CD14-positive monocyte (primary cell): ENCODE measurements around the gene KIF5C. TPM values are rescaled to one million over a fixed set of nuclear protein-coding genes. Genes with fewer than 3 reads are reported as not detected.
A peak's percentile ranks its signal among the peaks of the same experiment; 100 is the strongest.

Source experiments
- DNase-seq, 3 donors: peaks; one replicate each; pipeline ENCODE4 v3.0.0-alpha.2; 2011 to 2022
- H2AFZ ChIP-seq: 2 replicates; pipeline ENCODE4 v1.6.0; 2012; ENCODE audit warnings: mild to moderate bottlenecking, low read depth, low read length, inconsistent platforms; ENCODE audit not compliant: insufficient read depth, poor library complexity, severe bottlenecking
- H3K27ac ChIP-seq, 2 donors: 1 replicate in 1 of 2; 2 replicates in 1 of 2; pipeline ENCODE4 v1.5.1; 2012 to 2013; ENCODE audit warnings: low read length in 2 of 2, control low read depth in 1 of 2, inconsistent platforms in 1 of 2, low read depth in 1 of 2, mild to moderate bottlenecking in 1 of 2
- H3K27me3 ChIP-seq, 2 donors: one replicate each; pipeline versions ENCODE4 v1.6.0 to v1.6.1; 2011 to 2013; ENCODE audit warnings: low read length in 2 of 2; ENCODE audit not compliant: control insufficient read depth in 2 of 2, insufficient read depth in 2 of 2
- H3K36me3 ChIP-seq, 2 donors: replicated peaks in 1 of 2; 1 replicate in 1 of 2; 2 replicates in 1 of 2; pipeline versions ENCODE4 v1.5.1 to v1.6.1; 2012 to 2013; ENCODE audit warnings: low read length in 2 of 2, control low read depth in 1 of 2, inconsistent platforms in 1 of 2, mild to moderate bottlenecking in 1 of 2; ENCODE audit not compliant: insufficient read depth in 2 of 2, control insufficient read depth in 1 of 2
- H3K4me1 ChIP-seq, 2 donors: 1 replicate in 1 of 2; 2 replicates in 1 of 2; pipeline versions ENCODE4 v1.5.1 to v1.6.1; 2012 to 2013; ENCODE audit warnings: low read length in 2 of 2, control low read depth in 1 of 2, inconsistent platforms in 1 of 2, mild to moderate bottlenecking in 1 of 2, moderate library complexity in 1 of 2; ENCODE audit not compliant: insufficient read depth in 2 of 2, control insufficient read depth in 1 of 2
- H3K4me2 ChIP-seq: replicated peaks from 2 replicates; pipeline ENCODE3; 2012; ENCODE audit warnings: low read length, moderate library complexity, mild to moderate bottlenecking; ENCODE audit not compliant: poor library complexity, severe bottlenecking; ENCODE audit errors: extremely low read depth
- H3K4me3 ChIP-seq, 3 experiments: fragments of 200-600 bp in 1 of 3; sonication (generic) in 1 of 3; replicated peaks in 1 of 3; 1 replicate in 2 of 3; 2 replicates in 1 of 3; pipeline ENCODE4 v1.5.1; 2011 to 2013; ENCODE audit warnings: low read length in 3 of 3, mild to moderate bottlenecking in 3 of 3, control low read depth in 2 of 3, low read depth in 2 of 3, inconsistent platforms in 1 of 3, moderate library complexity in 1 of 3
- H3K79me2 ChIP-seq: 2 replicates; pipeline ENCODE4 v1.6.0; 2012; ENCODE audit warnings: mild to moderate bottlenecking, control low read depth, inconsistent platforms, low read length, moderate library complexity; ENCODE audit not compliant: insufficient read depth
- H3K9ac ChIP-seq: 2 replicates; pipeline ENCODE4 v1.6.0; 2017; ENCODE audit warnings: low read length, mild to moderate bottlenecking; ENCODE audit not compliant: insufficient read depth, poor library complexity, severe bottlenecking
- H3K9me3 ChIP-seq, 2 donors: replicated peaks in 1 of 2; 1 replicate in 1 of 2; 2 replicates in 1 of 2; pipeline versions ENCODE4 v1.5.1 to v1.6.1; 2012 to 2013; ENCODE audit warnings: low read length in 2 of 2, control low read depth in 1 of 2; ENCODE audit not compliant: control insufficient read depth in 1 of 2, insufficient read depth in 1 of 2
- H4K20me1 ChIP-seq: 2 replicates; pipeline ENCODE4 v1.6.0; 2012; ENCODE audit warnings: mild to moderate bottlenecking, low read length, control low read depth, moderate library complexity; ENCODE audit not compliant: insufficient read depth
- H3K27ac Mint-ChIP-seq, 7 donors: one replicate each; pipeline ENCODE4 v1.8.0; 2020; ENCODE audit warnings: mild to moderate bottlenecking in 7 of 7, mixed read lengths in 7 of 7, moderate library complexity in 6 of 7, inconsistent platforms in 2 of 7
- H3K27me3 Mint-ChIP-seq, 3 donors: one replicate each; pipeline ENCODE4 v1.8.0; 2021 to 2022; ENCODE audit warnings: low read depth in 3 of 3, mild to moderate bottlenecking in 3 of 3, mixed read lengths in 3 of 3, moderate library complexity in 3 of 3, inconsistent platforms in 1 of 3
- H3K36me3 Mint-ChIP-seq, 2 donors: one replicate each; pipeline ENCODE4 v1.8.0; 2020; ENCODE audit warnings: mixed read lengths in 2 of 2, inconsistent platforms in 1 of 2, mild to moderate bottlenecking in 1 of 2
- H3K4me1 Mint-ChIP-seq: one replicate; pipeline ENCODE4 v1.8.0; 2020; ENCODE audit warnings: mild to moderate bottlenecking, mixed read lengths
- H3K4me3 Mint-ChIP-seq, 2 donors: one replicate each; pipeline ENCODE4 v1.8.0; 2020; ENCODE audit warnings: mild to moderate bottlenecking in 2 of 2, mixed read lengths in 2 of 2, moderate library complexity in 1 of 2
- H3K9me3 Mint-ChIP-seq, 7 donors: one replicate each; pipeline ENCODE4 v1.8.0; 2020 to 2022; ENCODE audit warnings: mixed read lengths in 7 of 7, mild to moderate bottlenecking in 6 of 7, moderate library complexity in 6 of 7, inconsistent platforms in 2 of 7
- CTCF ChIP-seq: fragments of 200-600 bp; IDR thresholded peaks from one replicate; pipeline ENCODE4 v1.8.0; 2022; ENCODE audit warnings: antibody characterized with exemption, mild to moderate bottlenecking
- WGBS: methylation state at CpG from one replicate; pipeline ENCODE4 v1.1.5; 2013; ENCODE audit warnings: missing lambda C conversion rate; ENCODE audit not compliant: insufficient coverage; 5-methylcytosine and 5-hydroxymethylcytosine counted together
- intact Hi-C, 2 donors: fragments of 100-400 bp; cut with micrococcal nuclease; formaldehyde crosslinking; loops; one replicate each; pipeline versions ENCODE4 v1.15.0 to v1.15.1; 2023
- polyA plus RNA-seq, 3 donors: library from polyadenylated mRNA; depleted of rRNA in 1 of 3; unstranded in 2 of 3; stranded (reverse) in 1 of 3; fragments of 300-500 nt in 2 of 3; fragments of >200 nt in 1 of 3; fragmentation: Illumina TruSeq in 2 of 3; gene quantifications; 1 replicate in 2 of 3; 2 replicates in 1 of 3; pipeline ENCODE4 v1.2.3, GENCODE V29; 2012 to 2021

Gene KIF5C
- polyA plus RNA-seq, 3 donors = 0.04 TPM; not detected in 2

- H3K4me3 ChIP-seq = no peak overlapping the region
- intact Hi-C loops = no loop called here
- peaks cover 22% of the 10 kb centered on the region for H3K4me1 Mint-ChIP-seq
- H3K9ac ChIP-seq = no peak overlapping the region
- no peak for DNase-seq
- WGBS = 43% methylated on average over 2 of the region's 3 CpGs
- H3K4me1 ChIP-seq = peaks cover 8 to 11% of the 10 kb centered on the region in 2 donors
- no peak for TF ChIP-seq CTCF
- H3K4me2 ChIP-seq = no peak overlapping the region
- H3K79me2 ChIP-seq = no peaks in the 10 kb centered on the region
- H3K27ac Mint-ChIP-seq = no peak overlapping the region
- no peaks in the 10 kb centered on the region for H3K27me3 ChIP-seq
- no peaks in the 10 kb centered on the region for H3K9me3 Mint-ChIP-seq
- no peaks in the 10 kb centered on the region for H3K36me3 ChIP-seq
- H3K36me3 Mint-ChIP-seq = no peaks in the 10 kb centered on the region
- H4K20me1 ChIP-seq = no peaks in the 10 kb centered on the region
- peaks cover 0 to 1% (median 0%) of the 10 kb centered on the region in 3 donors for H3K27me3 Mint-ChIP-seq
- no peak overlapping the region for H2AFZ ChIP-seq
- H3K4me3 Mint-ChIP-seq = peak overlapping the region in 1 of 2 donors; percentile 53
- H3K9me3 ChIP-seq = no peaks in the 10 kb centered on the region
- no peak overlapping the region for H3K27ac ChIP-seq
These were observed 96.5 kb downstream of the KIF5C start for GRCh38 chr2:148971547-148971946.

DNA sequence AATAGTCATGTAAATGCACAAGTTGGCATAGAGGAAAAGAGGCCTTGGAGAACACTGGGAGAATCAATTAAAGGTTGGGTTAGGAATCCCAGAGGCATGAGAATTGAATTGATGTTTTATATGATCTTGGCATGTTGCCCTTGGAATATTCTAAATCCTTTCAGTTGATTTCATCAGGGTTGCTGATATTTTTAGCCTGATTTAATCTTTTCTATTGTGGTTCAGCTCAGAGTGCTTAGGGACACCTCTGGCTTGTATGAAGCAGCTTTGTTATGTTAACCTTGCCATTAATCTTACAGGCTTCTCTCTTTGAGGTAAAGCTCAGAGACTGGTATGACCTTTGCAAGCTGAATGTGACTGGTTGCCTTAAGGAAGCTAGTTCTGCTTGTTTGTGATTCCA, 99.1 kb downstream of the KIF5C start:
- H3K36me3 Mint-ChIP-seq = no peaks in the 10 kb centered on the region
- H3K27me3 ChIP-seq = no peaks in the 10 kb centered on the region
- H3K9ac ChIP-seq = no peak overlapping the region
- H3K27ac ChIP-seq = no peak overlapping the region
- no peaks in the 10 kb centered on the region for H3K36me3 ChIP-seq
- DNase-seq = no peak
- H3K4me3 ChIP-seq = no peak overlapping the region
- H3K79me2 ChIP-seq = no peaks in the 10 kb centered on the region
- H3K27me3 Mint-ChIP-seq = peaks cover 0 to 2% (median 0%) of the 10 kb centered on the region in 3 donors
- H3K4me1 ChIP-seq = peaks cover 5 to 6% of the 10 kb centered on the region in 2 donors
- H4K20me1 ChIP-seq = no peaks in the 10 kb centered on the region
- no peak overlapping the region for H3K27ac Mint-ChIP-seq
- no peak overlapping the region for H3K4me3 Mint-ChIP-seq
- intact Hi-C loops = no loop called here
- H3K4me1 Mint-ChIP-seq = peaks cover 24% of the 10 kb centered on the region
- H3K9me3 Mint-ChIP-seq = no peaks in the 10 kb centered on the region
- no peak overlapping the region for H3K4me2 ChIP-seq
- TF ChIP-seq CTCF = no peak
- no peaks in the 10 kb centered on the region for H3K9me3 ChIP-seq
- H2AFZ ChIP-seq = no peak overlapping the region
